Neural progenitor cell (in vitro differentiated cells): Measurements from ENCODE around the gene SLC2A8.

Source experiments
- CTCF ChIP-seq: fragments of 200-600 bp; sonication (generic); IDR thresholded peaks from 2 replicates; pipeline ENCODE4 v1.5.1; 2017; ENCODE audit warnings: antibody characterized with exemption, mild to moderate bottlenecking
- EZH2 ChIP-seq: fragments of 200-600 bp; sonication (generic); IDR thresholded peaks from 2 replicates; pipeline ENCODE4 v1.6.1; 2017; ENCODE audit warnings: antibody characterized with exemption, mild to moderate bottlenecking, moderate library complexity

GRCh38 chr9:127426756-127427155 lies 29.8 kb downstream of the SLC2A8 start:
- no peak for TF ChIP-seq CTCF
- TF ChIP-seq EZH2 = no peak
